Measurements from ENCODE around the gene MYO5B. TPM values are rescaled to one million over a fixed set of nuclear protein-coding genes. Genes with fewer than 3 reads are reported as not detected.

Gene MYO5B
- polyA plus RNA-seq, 1 of the 3 experiments (the other 2 are of a cell fraction): 1.3 TPM

- no peak overlapping the region for H3K9ac ChIP-seq
- CTCF ChIA-PET: no interaction called here
- no peaks in the 10 kb centered on the region for H3K27me3 ChIP-seq (ENCODE audit: insufficient read depth)
- H2AFZ ChIP-seq (ENCODE audit: low read depth): no peak overlapping the region
- WGBS (ENCODE audit: low lambda C conversion rate): 15% methylated on average over 2 of the region's 2 CpGs
- H3K4me3 ChIP-seq (ENCODE audit: low read depth in 2 of 2, low read length in 1 of 2): no peak overlapping the region
- H3K79me2 ChIP-seq (ENCODE audit: insufficient read depth): no peaks in the 10 kb centered on the region
- POLR2A ChIA-PET: no interaction called here
- H3K4me2 ChIP-seq: no peak overlapping the region
- H3F3A ChIP-seq (replicated peaks; ENCODE audit: insufficient read depth): no peaks in the 10 kb centered on the region
- TF ChIP-seq, protein P1, sequence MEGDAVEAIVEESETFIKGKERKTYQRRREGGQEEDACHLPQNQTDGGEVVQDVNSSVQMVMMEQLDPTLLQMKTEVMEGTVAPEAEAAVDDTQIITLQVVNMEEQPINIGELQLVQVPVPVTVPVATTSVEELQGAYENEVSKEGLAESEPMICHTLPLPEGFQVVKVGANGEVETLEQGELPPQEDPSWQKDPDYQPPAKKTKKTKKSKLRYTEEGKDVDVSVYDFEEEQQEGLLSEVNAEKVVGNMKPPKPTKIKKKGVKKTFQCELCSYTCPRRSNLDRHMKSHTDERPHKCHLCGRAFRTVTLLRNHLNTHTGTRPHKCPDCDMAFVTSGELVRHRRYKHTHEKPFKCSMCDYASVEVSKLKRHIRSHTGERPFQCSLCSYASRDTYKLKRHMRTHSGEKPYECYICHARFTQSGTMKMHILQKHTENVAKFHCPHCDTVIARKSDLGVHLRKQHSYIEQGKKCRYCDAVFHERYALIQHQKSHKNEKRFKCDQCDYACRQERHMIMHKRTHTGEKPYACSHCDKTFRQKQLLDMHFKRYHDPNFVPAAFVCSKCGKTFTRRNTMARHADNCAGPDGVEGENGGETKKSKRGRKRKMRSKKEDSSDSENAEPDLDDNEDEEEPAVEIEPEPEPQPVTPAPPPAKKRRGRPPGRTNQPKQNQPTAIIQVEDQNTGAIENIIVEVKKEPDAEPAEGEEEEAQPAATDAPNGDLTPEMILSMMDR (IDR thresholded peaks at IDR 0.05): no peak
- TF ChIP-seq MEF2A (IDR thresholded peaks at IDR 0.05; ENCODE audit: borderline replicate concordance, low read depth): no peak
- TF ChIP-seq USF1 (IDR thresholded peaks at IDR 0.05; ENCODE audit: borderline replicate concordance, low read depth): no peak
- TF ChIP-seq, protein P2, sequence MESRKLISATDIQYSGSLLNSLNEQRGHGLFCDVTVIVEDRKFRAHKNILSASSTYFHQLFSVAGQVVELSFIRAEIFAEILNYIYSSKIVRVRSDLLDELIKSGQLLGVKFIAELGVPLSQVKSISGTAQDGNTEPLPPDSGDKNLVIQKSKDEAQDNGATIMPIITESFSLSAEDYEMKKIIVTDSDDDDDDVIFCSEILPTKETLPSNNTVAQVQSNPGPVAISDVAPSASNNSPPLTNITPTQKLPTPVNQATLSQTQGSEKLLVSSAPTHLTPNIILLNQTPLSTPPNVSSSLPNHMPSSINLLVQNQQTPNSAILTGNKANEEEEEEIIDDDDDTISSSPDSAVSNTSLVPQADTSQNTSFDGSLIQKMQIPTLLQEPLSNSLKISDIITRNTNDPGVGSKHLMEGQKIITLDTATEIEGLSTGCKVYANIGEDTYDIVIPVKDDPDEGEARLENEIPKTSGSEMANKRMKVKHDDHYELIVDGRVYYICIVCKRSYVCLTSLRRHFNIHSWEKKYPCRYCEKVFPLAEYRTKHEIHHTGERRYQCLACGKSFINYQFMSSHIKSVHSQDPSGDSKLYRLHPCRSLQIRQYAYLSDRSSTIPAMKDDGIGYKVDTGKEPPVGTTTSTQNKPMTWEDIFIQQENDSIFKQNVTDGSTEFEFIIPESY (IDR thresholded peaks at IDR 0.05; ENCODE audit: borderline replicate concordance, low read depth): no peak
- TF ChIP-seq GATA2 (CRISPR knock-in tag; IDR thresholded peaks at IDR 0.05): no peak
- no peak for TF ChIP-seq TAF1 (IDR thresholded peaks at IDR 0.05; ENCODE audit: borderline replicate concordance, low read depth, low read length)
- TF ChIP-seq, protein P3, sequence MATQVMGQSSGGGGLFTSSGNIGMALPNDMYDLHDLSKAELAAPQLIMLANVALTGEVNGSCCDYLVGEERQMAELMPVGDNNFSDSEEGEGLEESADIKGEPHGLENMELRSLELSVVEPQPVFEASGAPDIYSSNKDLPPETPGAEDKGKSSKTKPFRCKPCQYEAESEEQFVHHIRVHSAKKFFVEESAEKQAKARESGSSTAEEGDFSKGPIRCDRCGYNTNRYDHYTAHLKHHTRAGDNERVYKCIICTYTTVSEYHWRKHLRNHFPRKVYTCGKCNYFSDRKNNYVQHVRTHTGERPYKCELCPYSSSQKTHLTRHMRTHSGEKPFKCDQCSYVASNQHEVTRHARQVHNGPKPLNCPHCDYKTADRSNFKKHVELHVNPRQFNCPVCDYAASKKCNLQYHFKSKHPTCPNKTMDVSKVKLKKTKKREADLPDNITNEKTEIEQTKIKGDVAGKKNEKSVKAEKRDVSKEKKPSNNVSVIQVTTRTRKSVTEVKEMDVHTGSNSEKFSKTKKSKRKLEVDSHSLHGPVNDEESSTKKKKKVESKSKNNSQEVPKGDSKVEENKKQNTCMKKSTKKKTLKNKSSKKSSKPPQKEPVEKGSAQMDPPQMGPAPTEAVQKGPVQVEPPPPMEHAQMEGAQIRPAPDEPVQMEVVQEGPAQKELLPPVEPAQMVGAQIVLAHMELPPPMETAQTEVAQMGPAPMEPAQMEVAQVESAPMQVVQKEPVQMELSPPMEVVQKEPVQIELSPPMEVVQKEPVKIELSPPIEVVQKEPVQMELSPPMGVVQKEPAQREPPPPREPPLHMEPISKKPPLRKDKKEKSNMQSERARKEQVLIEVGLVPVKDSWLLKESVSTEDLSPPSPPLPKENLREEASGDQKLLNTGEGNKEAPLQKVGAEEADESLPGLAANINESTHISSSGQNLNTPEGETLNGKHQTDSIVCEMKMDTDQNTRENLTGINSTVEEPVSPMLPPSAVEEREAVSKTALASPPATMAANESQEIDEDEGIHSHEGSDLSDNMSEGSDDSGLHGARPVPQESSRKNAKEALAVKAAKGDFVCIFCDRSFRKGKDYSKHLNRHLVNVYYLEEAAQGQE (IDR thresholded peaks at IDR 0.05; ENCODE audit: low read depth, low read length): no peak
- TF ChIP-seq RCOR1 (IDR thresholded peaks at IDR 0.05; ENCODE audit: low read length): no peak
- no peak for TF ChIP-seq SMC3 (IDR thresholded peaks at IDR 0.05; ENCODE audit: low read depth, low read length)
- no peak for TF ChIP-seq ELF1 (IDR thresholded peaks at IDR 0.05)
- no peak for TF ChIP-seq FOSL2 (IDR thresholded peaks at IDR 0.05; ENCODE audit: borderline replicate concordance, low read depth)
- TF ChIP-seq SIN3A (IDR thresholded peaks at IDR 0.05; ENCODE audit: borderline replicate concordance, low read depth, low read length): no peak
- no peak for TF ChIP-seq JUND (IDR thresholded peaks at IDR 0.05)
- no peak for TF ChIP-seq FOXJ3 (CRISPR knock-in tag; IDR thresholded peaks at IDR 0.05)
- TF ChIP-seq CHD2 (IDR thresholded peaks at IDR 0.05; ENCODE audit: low read length, partially characterized antibody): no peak
- H3K27ac ChIP-seq (ENCODE audit: low read depth in 2 of 2, low read length in 1 of 2): no peak overlapping the region
- DNase-seq: no peak
- no peaks in the 10 kb centered on the region for H4K20me1 ChIP-seq (ENCODE audit: insufficient read depth)
- H3K9me3 ChIP-seq: no peaks in the 10 kb centered on the region
- H3K9me2 ChIP-seq: no peaks in the 10 kb centered on the region
- no peaks in the 10 kb centered on the region for H3K4me1 ChIP-seq (ENCODE audit: control insufficient read depth in 1 of 2, insufficient read depth in 2 of 2, low read depth in 1 of 2, low read length in 1 of 2)
- H3K36me3 ChIP-seq (replicated peaks in 1 of 2; ENCODE audit: control insufficient read depth in 1 of 2, insufficient read depth in 2 of 2, low read length in 1 of 2): no peaks in the 10 kb centered on the region
Observed at GRCh38 chr18:50094221-50094773, 100.7 kb downstream of the MYO5B start.

Data from SK-N-SH (cell line).